Immature natural killer cell (primary cell): ENCODE data around the gene SENP7. TPM values are rescaled to one million over a fixed set of nuclear protein-coding genes. Genes with fewer than 3 reads are reported as not detected.
A peak's percentile ranks its signal among the peaks of the same experiment; 100 is the strongest.

Source experiments
- DNase-seq, 3 donors: peaks; one replicate each; pipeline ENCODE4 v3.0.0; 2022; ENCODE audit warnings: mixed read lengths in 1 of 3
- H3K27ac Mint-ChIP-seq, 6 donors: one replicate each; pipeline ENCODE4 v1.8.0; 2020; ENCODE audit warnings: mixed read lengths in 6 of 6, mild to moderate bottlenecking in 5 of 6, inconsistent platforms in 4 of 6, moderate library complexity in 3 of 6
- H3K27me3 Mint-ChIP-seq, 3 donors: one replicate each; pipeline ENCODE4 v1.8.0; 2020 to 2021; ENCODE audit warnings: low read depth in 3 of 3, mild to moderate bottlenecking in 3 of 3, mixed read lengths in 3 of 3, moderate library complexity in 3 of 3, inconsistent platforms in 1 of 3
- H3K36me3 Mint-ChIP-seq, 3 donors: one replicate each; pipeline ENCODE4 v1.8.0; 2020; ENCODE audit warnings: mixed read lengths in 3 of 3, inconsistent platforms in 2 of 3, mild to moderate bottlenecking in 2 of 3
- H3K4me1 Mint-ChIP-seq, 2 donors: one replicate each; pipeline ENCODE4 v1.8.0; 2020; ENCODE audit warnings: inconsistent platforms in 2 of 2, mild to moderate bottlenecking in 2 of 2, mixed read lengths in 2 of 2, moderate library complexity in 1 of 2
- H3K4me3 Mint-ChIP-seq, 5 donors: one replicate each; pipeline ENCODE4 v1.8.0; 2020; ENCODE audit warnings: mild to moderate bottlenecking in 5 of 5, mixed read lengths in 5 of 5, inconsistent platforms in 3 of 5, moderate library complexity in 3 of 5
- H3K9me3 Mint-ChIP-seq, 6 donors: one replicate each; pipeline ENCODE4 v1.8.0; 2020; ENCODE audit warnings: mild to moderate bottlenecking in 6 of 6, mixed read lengths in 6 of 6, inconsistent platforms in 4 of 6, moderate library complexity in 3 of 6
- polyA plus RNA-seq, 3 donors: library from polyadenylated mRNA; unstranded; fragments of 300-500 nt; fragmentation: Illumina TruSeq; gene quantifications; one replicate each; pipeline ENCODE4 v1.2.3, GENCODE V29; 2021

Gene SENP7
- polyA plus RNA-seq, 3 donors from 2014 or later = 5.6 to 8.1 (median 6.7) TPM

DNA sequence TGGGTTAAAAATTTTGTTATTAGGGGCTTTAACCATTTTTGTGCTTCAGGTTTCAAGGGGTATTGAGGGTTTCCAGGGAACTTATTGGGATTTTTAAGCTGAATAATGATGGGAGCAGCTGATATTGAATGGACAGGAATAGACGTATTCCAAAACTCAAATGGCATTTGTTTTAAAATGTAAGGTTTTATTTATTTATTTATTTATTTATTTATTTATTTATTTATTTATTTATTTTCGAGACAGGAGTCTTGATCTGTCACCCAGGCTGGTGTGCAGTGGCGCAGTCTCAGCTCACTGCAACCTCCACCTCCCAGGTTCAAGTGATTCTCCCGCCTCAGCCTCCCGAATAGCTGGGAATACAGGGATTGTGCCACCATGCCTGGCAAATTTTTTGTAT, 22.2 kb upstream of the SENP7 start:
- H3K27ac Mint-ChIP-seq = no peak overlapping the region
- DNase-seq = no peak
- H3K4me3 Mint-ChIP-seq = no peak overlapping the region
- no peaks in the 10 kb centered on the region for H3K4me1 Mint-ChIP-seq
- no peaks in the 10 kb centered on the region for H3K36me3 Mint-ChIP-seq
- H3K27me3 Mint-ChIP-seq = peaks cover 0 to 6% (median 1%) of the 10 kb centered on the region in 3 donors
- H3K9me3 Mint-ChIP-seq = peaks cover 0 to 1% (median 0%) of the 10 kb centered on the region in 6 donors

GRCh38 chr3:101533603-101533968, 20.6 kb upstream of the SENP7 start:
- H3K9me3 Mint-ChIP-seq = no peaks in the 10 kb centered on the region
- H3K4me3 Mint-ChIP-seq = no peak overlapping the region
- no peaks in the 10 kb centered on the region for H3K36me3 Mint-ChIP-seq
- H3K27ac Mint-ChIP-seq = no peak overlapping the region
- no peak for DNase-seq
- H3K4me1 Mint-ChIP-seq = no peaks in the 10 kb centered on the region
- H3K27me3 Mint-ChIP-seq = peaks cover 0 to 3% (median 1%) of the 10 kb centered on the region in 3 donors

DNA sequence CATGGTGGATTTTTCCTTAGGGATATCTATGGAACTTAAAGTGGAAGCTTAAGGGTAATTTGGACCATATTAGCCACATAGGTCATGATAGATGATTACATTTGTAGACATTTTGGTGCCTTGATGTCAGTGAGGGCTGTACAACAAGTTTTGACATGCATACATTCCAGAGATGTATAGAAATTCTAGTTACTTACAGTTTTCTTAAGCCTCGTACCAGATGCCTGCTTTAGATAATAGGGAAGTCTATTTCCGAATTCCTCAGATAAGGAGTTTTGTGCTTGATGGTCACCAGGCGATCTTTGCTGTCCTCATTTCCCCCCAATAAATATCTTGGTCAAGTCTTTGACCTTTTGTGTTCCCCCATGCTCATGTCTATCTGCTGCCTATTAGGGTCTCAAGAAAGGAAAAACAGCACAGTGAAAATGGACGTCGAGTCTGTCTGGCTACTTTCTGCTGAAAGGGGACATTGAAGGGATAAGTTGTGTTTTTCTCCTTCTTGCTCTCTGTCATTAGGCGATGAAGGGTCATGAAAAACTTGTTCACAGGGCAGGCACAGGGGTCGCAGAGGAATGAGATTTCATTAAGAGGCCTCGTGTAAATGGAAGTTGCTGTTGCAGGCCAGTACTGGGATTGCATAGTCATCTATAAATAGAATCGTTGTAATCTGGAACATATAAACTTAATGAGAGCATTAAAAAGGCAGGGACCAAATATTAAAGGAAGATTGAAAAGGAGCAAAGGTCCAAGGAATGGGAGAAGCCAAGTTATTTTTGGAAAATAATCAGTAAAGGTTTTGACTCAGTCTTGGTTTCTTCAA, 20.0 kb upstream of the SENP7 start:
- no peaks in the 10 kb centered on the region for H3K36me3 Mint-ChIP-seq
- H3K4me1 Mint-ChIP-seq = no peaks in the 10 kb centered on the region
- H3K27ac Mint-ChIP-seq = no peak overlapping the region
- no peak for DNase-seq
- peaks cover 0 to 3% (median 1%) of the 10 kb centered on the region in 3 donors for H3K27me3 Mint-ChIP-seq
- no peak overlapping the region for H3K4me3 Mint-ChIP-seq
- H3K9me3 Mint-ChIP-seq = no peaks in the 10 kb centered on the region

DNA sequence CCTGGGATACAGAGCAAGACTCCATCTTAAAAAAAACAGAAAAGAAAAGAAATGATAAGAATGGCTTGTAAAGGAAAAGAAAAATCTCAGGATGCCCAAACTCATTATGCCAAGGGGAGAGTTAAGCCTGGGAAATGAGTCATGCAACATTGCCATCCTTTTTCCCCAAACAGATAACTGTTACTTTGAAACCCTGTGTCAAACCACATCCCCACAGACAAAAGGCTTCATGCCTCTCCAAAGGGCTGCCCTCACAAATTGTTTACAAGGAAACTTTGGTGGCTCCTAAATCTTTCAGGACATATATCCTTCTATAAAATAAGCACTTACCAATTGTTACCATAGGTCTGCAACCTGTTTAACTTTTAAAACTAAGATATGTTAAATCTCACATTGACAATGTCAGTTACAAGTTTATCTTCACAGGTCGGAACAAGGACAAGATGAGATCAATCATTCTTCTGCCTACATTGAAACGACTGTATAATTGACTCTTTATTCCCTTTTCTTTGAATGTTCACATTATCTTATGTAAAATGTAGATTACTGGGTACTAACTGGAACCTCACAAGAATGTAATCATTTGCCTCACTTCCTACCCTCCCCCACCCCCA, 18.6 kb upstream of the SENP7 start:
- Mint-ChIP-seq H3K4me1 (no peaks in the 10 kb centered on the region), H3K36me3 (no peaks in the 10 kb centered on the region), H3K27ac (no peak overlapping the region), H3K4me3 (no peak overlapping the region), H3K27me3 (peaks cover 0 to 1% (median 0%) of the 10 kb centered on the region in 3 donors), H3K9me3 (no peaks in the 10 kb centered on the region)
- DNase-seq = no peak

DNA sequence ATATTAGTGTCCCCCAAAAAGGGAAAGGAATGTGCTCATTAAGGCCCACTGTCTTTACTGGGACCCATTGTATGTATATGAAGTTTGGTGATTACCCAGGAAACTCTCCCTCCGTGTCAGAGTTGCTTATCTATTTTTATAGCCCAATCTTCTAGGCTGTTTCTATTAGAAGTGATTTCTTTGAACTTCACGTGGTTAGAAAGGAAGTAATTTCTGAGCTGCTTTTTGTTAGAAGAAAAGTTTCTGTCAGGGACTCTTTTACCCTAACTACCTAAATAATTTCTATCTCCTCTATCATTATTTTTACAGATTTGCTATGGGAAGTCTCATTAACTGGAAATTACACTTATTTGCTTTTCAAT, 17.7 kb upstream of the SENP7 start:
- Mint-ChIP-seq H3K27me3 (peaks cover 0 to 1% (median 0%) of the 10 kb centered on the region in 3 donors), H3K9me3 (no peaks in the 10 kb centered on the region), H3K36me3 (no peaks in the 10 kb centered on the region), H3K4me1 (no peaks in the 10 kb centered on the region), H3K27ac (no peak overlapping the region), H3K4me3 (no peak overlapping the region)
- no peak for DNase-seq

GRCh38 chr3:101529816-101530685, 17.0 kb upstream of the SENP7 start:
- Mint-ChIP-seq H3K27me3 (peaks cover 0 to 1% (median 0%) of the 10 kb centered on the region in 3 donors), H3K4me3 (no peak overlapping the region), H3K4me1 (no peaks in the 10 kb centered on the region), H3K9me3 (no peaks in the 10 kb centered on the region), H3K36me3 (peaks cover 0 to 3% (median 0%) of the 10 kb centered on the region in 3 donors), H3K27ac (no peak overlapping the region)
- no peak for DNase-seq

- Mint-ChIP-seq H3K4me1 (no peaks in the 10 kb centered on the region), H3K27ac (no peak overlapping the region), H3K36me3 (peaks cover 0 to 4% (median 0%) of the 10 kb centered on the region in 3 donors), H3K4me3 (no peak overlapping the region), H3K9me3 (no peaks in the 10 kb centered on the region), H3K27me3 (no peaks in the 10 kb centered on the region)
- DNase-seq = no peak
Observed at GRCh38 chr3:101527906-101528305, 14.9 kb upstream of the SENP7 start.

DNA sequence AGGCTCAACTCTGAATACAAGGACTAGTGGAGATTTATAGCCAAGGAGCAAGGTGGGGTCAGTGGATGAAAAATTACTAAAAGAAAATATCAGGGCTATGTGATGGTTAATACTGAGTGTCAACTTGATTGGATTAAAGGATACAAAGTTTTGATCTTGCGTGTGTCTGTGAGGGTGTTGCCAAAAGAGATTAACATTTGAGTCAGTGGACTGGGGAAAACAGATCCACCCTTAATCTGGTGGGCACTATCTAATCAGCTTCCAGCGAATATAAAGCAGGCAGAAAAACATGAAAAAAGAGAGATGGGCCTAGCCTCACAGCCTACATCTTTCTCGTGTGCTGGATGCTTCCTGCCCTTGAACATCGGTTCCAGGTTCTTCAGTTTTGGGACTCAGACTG, 14.4 kb upstream of the SENP7 start:
- no peaks in the 10 kb centered on the region for H3K9me3 Mint-ChIP-seq
- no peak for DNase-seq
- H3K27ac Mint-ChIP-seq = no peak overlapping the region
- peaks cover 0 to under 1% (median 0%) of the 10 kb centered on the region in 3 donors for H3K27me3 Mint-ChIP-seq
- H3K4me3 Mint-ChIP-seq = no peak overlapping the region
- H3K36me3 Mint-ChIP-seq = peaks cover 0 to 4% (median 0%) of the 10 kb centered on the region in 3 donors
- no peaks in the 10 kb centered on the region for H3K4me1 Mint-ChIP-seq

GRCh38 chr3:101521211-101521701, 8.2 kb upstream of the SENP7 start:
- peaks cover 9 to 13% of the 10 kb centered on the region in 2 donors for H3K4me1 Mint-ChIP-seq
- peak overlapping the region in 3 of 6 donors; percentile 21 to 72 (median 27) for H3K27ac Mint-ChIP-seq
- peaks cover 0 to 6% (median 3%) of the 10 kb centered on the region in 3 donors for H3K27me3 Mint-ChIP-seq
- H3K9me3 Mint-ChIP-seq = no peaks in the 10 kb centered on the region
- H3K4me3 Mint-ChIP-seq = no peak overlapping the region
- DNase-seq = peak in 2 of 3 donors; percentile 14 to 33
- H3K36me3 Mint-ChIP-seq = peaks cover 0 to 4% (median 0%) of the 10 kb centered on the region in 3 donors

DNA sequence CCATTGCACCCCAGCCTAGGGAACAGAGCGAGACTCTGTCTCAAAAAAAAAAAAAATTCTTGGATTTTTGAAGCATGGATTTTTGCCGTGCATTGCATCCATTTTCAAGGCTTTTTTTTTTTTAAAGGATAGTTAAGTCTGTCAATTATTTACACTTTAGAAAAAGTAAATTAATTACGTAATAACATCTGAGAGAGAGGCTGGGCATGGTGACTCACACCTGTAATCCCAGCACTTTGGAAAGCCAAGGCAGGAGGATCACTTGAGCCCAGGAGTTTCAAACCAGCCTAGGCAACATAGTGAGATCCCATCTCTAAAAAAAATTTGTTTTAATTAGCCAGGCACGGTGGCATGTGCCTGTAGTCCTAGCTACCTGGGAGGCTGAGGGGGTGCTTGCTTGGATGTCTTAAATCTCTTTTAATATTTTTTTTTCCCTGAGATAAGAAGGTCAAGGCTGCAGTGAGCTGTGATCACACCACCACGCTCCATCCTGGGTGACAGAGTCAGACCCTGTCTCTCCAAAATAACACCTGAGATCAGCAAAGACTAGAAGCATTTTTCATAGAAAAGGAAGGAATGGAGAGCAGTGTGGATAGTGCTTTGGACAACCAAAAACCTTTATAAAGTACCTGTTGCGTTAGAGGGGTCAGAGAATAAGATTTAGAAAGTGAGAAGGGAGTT, 6.8 kb upstream of the SENP7 start:
- Mint-ChIP-seq H3K36me3 (no peaks in the 10 kb centered on the region), H3K4me1 (peaks cover 9 to 13% of the 10 kb centered on the region in 2 donors), H3K4me3 (no peak overlapping the region), H3K27ac (no peak overlapping the region), H3K27me3 (peaks cover 2 to 6% (median 3%) of the 10 kb centered on the region in 3 donors), H3K9me3 (no peaks in the 10 kb centered on the region)
- DNase-seq = no peak

- Mint-ChIP-seq H3K4me3 (no peak overlapping the region), H3K4me1 (peaks cover 13 to 17% of the 10 kb centered on the region in 2 donors), H3K27me3 (peaks cover 3 to 8% (median 5%) of the 10 kb centered on the region in 3 donors), H3K36me3 (no peaks in the 10 kb centered on the region), H3K27ac (peak overlapping the region in 1 of 6 donors; percentile 1), H3K9me3 (no peaks in the 10 kb centered on the region)
- DNase-seq = no peak
Observed at GRCh38 chr3:101518421-101518871, 5.4 kb upstream of the SENP7 start.

- H3K4me1 Mint-ChIP-seq = peaks cover 33 to 49% of the 10 kb centered on the region in 2 donors
- peak overlapping the region; percentile 91 to 98 (median 95) for H3K27ac Mint-ChIP-seq
- peaks cover 0 to 4% (median 3%) of the 10 kb centered on the region in 3 donors for H3K36me3 Mint-ChIP-seq
- H3K27me3 Mint-ChIP-seq = peaks cover 16 to 18% (median 16%) of the 10 kb centered on the region in 3 donors
- peak overlapping the region; percentile 94 to 100 (median 99) for H3K4me3 Mint-ChIP-seq
- no peak for DNase-seq
- H3K9me3 Mint-ChIP-seq = no peaks in the 10 kb centered on the region
Observed at GRCh38 chr3:101513419-101513986, 491 bp upstream of the SENP7 start.

DNA sequence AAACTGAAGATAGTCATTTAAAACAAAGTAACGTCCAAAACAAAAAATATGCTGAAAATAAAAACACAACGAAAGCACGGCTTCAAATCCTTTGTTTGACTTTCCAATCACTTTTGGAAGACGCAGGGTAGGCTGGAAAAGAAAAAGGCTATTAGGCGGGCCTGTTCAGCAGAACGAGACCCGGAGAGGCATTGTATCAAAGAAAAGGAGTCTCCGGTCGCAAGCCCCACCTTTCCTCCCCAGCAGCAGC, 691 bp downstream of the SENP7 start:
- H3K27ac Mint-ChIP-seq = peak overlapping the region; percentile 91 to 98 (median 95)
- H3K27me3 Mint-ChIP-seq = peaks cover 16 to 18% (median 16%) of the 10 kb centered on the region in 3 donors
- H3K4me3 Mint-ChIP-seq = peak overlapping the region; percentile 94 to 100 (median 99)
- DNase-seq = no peak
- peaks cover 3 to 6% (median 4%) of the 10 kb centered on the region in 3 donors for H3K36me3 Mint-ChIP-seq
- H3K9me3 Mint-ChIP-seq = no peaks in the 10 kb centered on the region
- peaks cover 37 to 61% of the 10 kb centered on the region in 2 donors for H3K4me1 Mint-ChIP-seq
